ENCODE results near the gene AP1M1.

The AP1M1 gene

GRCh38 chr19:16222806-16223205 lies 25.1 kb downstream of the AP1M1 start:
- CTCF ChIA-PET, result interaction anchor here (0.6 kb wide), 1 partner anchor 169 kb away, joined by 3 read pairs; no protein-coding TSS in a partner anchor
- TF ChIP-seq FOXM1 (IDR thresholded peaks at IDR 0.05; ENCODE audit: borderline replicate concordance), result no peak
- TF ChIP-seq BHLHE40 (IDR thresholded peaks at IDR 0.05; ENCODE audit: borderline replicate concordance), result no peak
- TF ChIP-seq L3MBTL2 (conservative IDR thresholded peaks at IDR 0.05), result no peak
- no peak for TF ChIP-seq LEF1 (IDR thresholded peaks at IDR 0.05; ENCODE audit: borderline replicate concordance)
- no peak for TF ChIP-seq ELF4 (IDR thresholded peaks at IDR 0.05)
- no peak for TF ChIP-seq FOXA1 (IDR thresholded peaks at IDR 0.05)
- TF ChIP-seq PKNOX1 (IDR thresholded peaks at IDR 0.05), result no peak
- TF ChIP-seq SP1 (IDR thresholded peaks at IDR 0.05), result no peak
- no peak for DNase-seq (ENCODE audit: extremely low spot score)
- POLR2A ChIA-PET, result no interaction called here

- TF ChIP-seq SUZ12 (IDR thresholded peaks at IDR 0.05), result no peak
- TF ChIP-seq HDGF (IDR thresholded peaks at IDR 0.05; ENCODE audit: borderline replicate concordance), result no peak
- TF ChIP-seq LEF1 (IDR thresholded peaks at IDR 0.05; ENCODE audit: borderline replicate concordance), result no peak
- TF ChIP-seq FOXM1 (IDR thresholded peaks at IDR 0.05; ENCODE audit: borderline replicate concordance), result no peak
- ChIA-PET POLR2A (no interaction called here), CTCF (no interaction called here)
- no peak for DNase-seq (ENCODE audit: extremely low spot score)
Measured at GRCh38 chr19:16223746-16224145, 26.0 kb downstream of the AP1M1 start.

GRCh38 chr19:16224293-16225045 lies 26.8 kb downstream of the AP1M1 start:
- no peak for DNase-seq (ENCODE audit: extremely low spot score)
- no peak for TF ChIP-seq FOXK2 (IDR thresholded peaks at IDR 0.05)
- no peak for TF ChIP-seq SUZ12 (IDR thresholded peaks at IDR 0.05)
- no peak for TF ChIP-seq BHLHE40 (IDR thresholded peaks at IDR 0.05; ENCODE audit: borderline replicate concordance)
- no peak for TF ChIP-seq L3MBTL2 (conservative IDR thresholded peaks at IDR 0.05)
- no peak for TF ChIP-seq FOXM1 (IDR thresholded peaks at IDR 0.05; ENCODE audit: borderline replicate concordance)
- TF ChIP-seq LEF1 (IDR thresholded peaks at IDR 0.05; ENCODE audit: borderline replicate concordance), result no peak
- TF ChIP-seq HDGF (IDR thresholded peaks at IDR 0.05; ENCODE audit: borderline replicate concordance), result no peak
- TF ChIP-seq TARDBP (IDR thresholded peaks at IDR 0.05), result no peak
- no peak for TF ChIP-seq NFRKB (IDR thresholded peaks at IDR 0.05)
- TF ChIP-seq ELF4 (IDR thresholded peaks at IDR 0.05), result no peak
- no peak for TF ChIP-seq FOXA1 (IDR thresholded peaks at IDR 0.05)
- no peak for TF ChIP-seq ZNF384 (IDR thresholded peaks at IDR 0.05)
- no peak for TF ChIP-seq CTBP1 (IDR thresholded peaks at IDR 0.05; ENCODE audit: borderline replicate concordance)
- no peak for TF ChIP-seq SP1 (IDR thresholded peaks at IDR 0.05)
- ChIA-PET POLR2A (interaction anchor here (0.6 kb wide), 1 partner anchor 1525 kb away, joined by 3 read pairs; no protein-coding TSS in a partner anchor), CTCF (no interaction called here)

GRCh38 chr19:16225279-16226183 lies 27.8 kb downstream of the AP1M1 start:
- no peak for DNase-seq (ENCODE audit: extremely low spot score)
- POLR2A ChIA-PET, result interaction anchor here (0.6 kb wide), 1 partner anchor 1524 kb away, joined by 3 read pairs; no protein-coding TSS in a partner anchor
- CTCF ChIA-PET, result no interaction called here
- TF ChIP-seq PKNOX1 (IDR thresholded peaks at IDR 0.05) (no peak), FOXK2 (IDR thresholded peaks at IDR 0.05) (no peak), LEF1 (IDR thresholded peaks at IDR 0.05; ENCODE audit: borderline replicate concordance) (no peak), L3MBTL2 (conservative IDR thresholded peaks at IDR 0.05) (no peak), NFRKB (IDR thresholded peaks at IDR 0.05) (no peak), ZNF384 (IDR thresholded peaks at IDR 0.05) (no peak), CTBP1 (IDR thresholded peaks at IDR 0.05; ENCODE audit: borderline replicate concordance) (no peak), HDGF (IDR thresholded peaks at IDR 0.05; ENCODE audit: borderline replicate concordance) (no peak), BHLHE40 (IDR thresholded peaks at IDR 0.05; ENCODE audit: borderline replicate concordance) (no peak), SP1 (IDR thresholded peaks at IDR 0.05) (no peak), TARDBP (IDR thresholded peaks at IDR 0.05) (no peak), SUZ12 (IDR thresholded peaks at IDR 0.05) (no peak), ELF4 (IDR thresholded peaks at IDR 0.05) (no peak), FOXM1 (IDR thresholded peaks at IDR 0.05; ENCODE audit: borderline replicate concordance) (no peak), FOXA1 (IDR thresholded peaks at IDR 0.05) (no peak), ARNT (IDR thresholded peaks at IDR 0.05) (no peak)

GRCh38 chr19:16226184-16226591 lies 28.5 kb downstream of the AP1M1 start:
- ChIA-PET POLR2A (no interaction called here), CTCF (no interaction called here)
- TF ChIP-seq LEF1 (IDR thresholded peaks at IDR 0.05; ENCODE audit: borderline replicate concordance), result no peak
- no peak for TF ChIP-seq ELF4 (IDR thresholded peaks at IDR 0.05)
- TF ChIP-seq FOXK2 (IDR thresholded peaks at IDR 0.05), result no peak
- TF ChIP-seq FOXA1 (IDR thresholded peaks at IDR 0.05), result no peak
- TF ChIP-seq HDGF (IDR thresholded peaks at IDR 0.05; ENCODE audit: borderline replicate concordance), result no peak
- no peak for TF ChIP-seq FOXM1 (IDR thresholded peaks at IDR 0.05; ENCODE audit: borderline replicate concordance)
- TF ChIP-seq SUZ12 (IDR thresholded peaks at IDR 0.05), result no peak
- TF ChIP-seq ARNT (IDR thresholded peaks at IDR 0.05), result no peak
- no peak for TF ChIP-seq ZNF384 (IDR thresholded peaks at IDR 0.05)
- no peak for TF ChIP-seq L3MBTL2 (conservative IDR thresholded peaks at IDR 0.05)
- DNase-seq (ENCODE audit: extremely low spot score), result no peak
